SK-N-SH (cell line): Measurements from ENCODE around the gene ANK2. TPM values are rescaled to one million over a fixed set of nuclear protein-coding genes. Genes with fewer than 3 reads are reported as not detected.

Source experiments
- CTCF ChIA-PET: fragments of 300-600, 350-600 bp; formaldehyde crosslinking; extraction: SDS; loops from one replicate; lab custom pipeline; 2021; lab: Yijun Ruan, JAX
- POLR2A ChIA-PET: fragments of 350-600 bp; sonication (Branson Sonifier 250); formaldehyde crosslinking; extraction: SDS; loops from one replicate; lab custom pipeline; 2020; ENCODE audit warnings: antibody characterized with exemption, inconsistent platforms; lab: Yijun Ruan, JAX
- DNase-seq: peaks from one replicate; pipeline ENCODE4 v3.0.0; 2012
- H2AFZ ChIP-seq: fragments of 200-600 bp; sonication (generic); 2 replicates; pipeline ENCODE4 v1.8.1; 2016; ENCODE audit warnings: antibody characterized with exemption, mild to moderate bottlenecking, low read depth
- H3F3A ChIP-seq: fragments of 200-600 bp; sonication (generic); replicated peaks from 2 replicates; pipeline ENCODE3; 2016; ENCODE audit warnings: antibody characterized with exemption, mild to moderate bottlenecking; ENCODE audit not compliant: insufficient read depth
- H3K27ac ChIP-seq, 2 experiments: fragments of 200-500 bp in 1 of 2; fragments of 200-600 bp in 1 of 2; sonication (Bioruptor generic) in 1 of 2; sonication (generic), shearing (Covaris generic) in 1 of 2; 2 replicates each; pipeline versions ENCODE4 v1.5.1 to v1.6.1; 2014 to 2016; ENCODE audit warnings: low read depth in 2 of 2, inconsistent platforms in 1 of 2, low read length in 1 of 2, mild to moderate bottlenecking in 1 of 2, mixed read lengths in 1 of 2
- H3K27me3 ChIP-seq: fragments of 200-600 bp; sonication (generic), shearing (Covaris generic); 2 replicates; pipeline ENCODE4 v1.6.1; 2016; ENCODE audit warnings: mixed run types; ENCODE audit not compliant: insufficient read depth
- H3K36me3 ChIP-seq, 2 experiments: fragments of 200-500 bp in 1 of 2; fragments of 200-600 bp in 1 of 2; sonication (Bioruptor generic) in 1 of 2; sonication (generic) in 1 of 2; replicated peaks in 1 of 2; 2 replicates each; pipeline versions ENCODE3 to v1.5.1; 2014 to 2016; ENCODE audit warnings: low read length in 1 of 2, mild to moderate bottlenecking in 1 of 2; ENCODE audit not compliant: insufficient read depth in 2 of 2, control insufficient read depth in 1 of 2
- H3K4me1 ChIP-seq, 2 experiments: fragments of 200-500 bp in 1 of 2; fragments of 200-600 bp in 1 of 2; sonication (Bioruptor generic) in 1 of 2; sonication (generic), shearing (Covaris generic) in 1 of 2; 2 replicates each; pipeline versions ENCODE4 v1.5.1 to v1.6.1; 2014 to 2016; ENCODE audit warnings: low read depth in 1 of 2, low read length in 1 of 2, mixed run types in 1 of 2; ENCODE audit not compliant: insufficient read depth in 2 of 2, control insufficient read depth in 1 of 2
- H3K4me2 ChIP-seq: fragments of 200-600 bp; sonication (generic), shearing (Covaris generic); 2 replicates; pipeline ENCODE4 v1.6.1; 2017; ENCODE audit warnings: mixed run types
- H3K4me3 ChIP-seq, 2 experiments: fragments of 200-500 bp in 1 of 2; fragments of 200-600 bp in 1 of 2; sonication (Bioruptor generic) in 1 of 2; sonication (generic), shearing (Covaris generic) in 1 of 2; 2 replicates each; pipeline versions ENCODE4 v1.5.1 to v1.8.1; 2014 to 2016; ENCODE audit warnings: low read depth in 2 of 2, inconsistent platforms in 1 of 2, low read length in 1 of 2, mild to moderate bottlenecking in 1 of 2, mixed read lengths in 1 of 2, moderate library complexity in 1 of 2
- H3K79me2 ChIP-seq: fragments of 200-600 bp; sonication (generic); 2 replicates; pipeline ENCODE4 v1.8.1; 2017; ENCODE audit warnings: mild to moderate bottlenecking; ENCODE audit not compliant: insufficient read depth
- H3K9ac ChIP-seq: fragments of 200-600 bp; sonication (generic); 2 replicates; pipeline ENCODE4 v1.6.1; 2017; ENCODE audit warnings: mixed run types
- H3K9me2 ChIP-seq: fragments of 200-600 bp; sonication (generic); 2 replicates; pipeline ENCODE4 v1.6.1; 2017; ENCODE audit warnings: mixed run types
- H3K9me3 ChIP-seq: fragments of 200-600 bp; sonication (generic); 2 replicates; pipeline ENCODE4 v1.6.1; 2017; ENCODE audit warnings: mixed run types, mild to moderate bottlenecking, moderate library complexity
- H4K20me1 ChIP-seq: fragments of 200-600 bp; sonication (generic); 2 replicates; pipeline ENCODE4 v1.6.1; 2017; ENCODE audit warnings: mild to moderate bottlenecking, mixed run types; ENCODE audit not compliant: insufficient read depth
- CHD2 ChIP-seq: fragments of 150-350 bp; IDR thresholded peaks from 2 replicates; pipeline ENCODE4 v1.6.1; 2018; ENCODE audit warnings: low read length; ENCODE audit not compliant: partially characterized antibody
- ELF1 ChIP-seq: IDR thresholded peaks from 2 replicates; pipeline ENCODE4 v1.4.0; 2012
- EP300 ChIP-seq, 2 experiments: IDR thresholded peaks; 2 replicates each; pipeline versions ENCODE4 v1.4.0 to v1.6.1; 2012; ENCODE audit warnings: borderline replicate concordance in 1 of 2, low read depth in 1 of 2, low read length in 1 of 2
- FOSL2 ChIP-seq: IDR thresholded peaks from 2 replicates; pipeline ENCODE4 v1.4.0; 2012; ENCODE audit warnings: low read depth, mild to moderate bottlenecking, moderate library complexity, borderline replicate concordance
- FOXJ3 ChIP-seq: sonication (generic); formaldehyde crosslinking; IDR thresholded peaks from 2 replicates; pipeline ENCODE4 v1.5.1; 2020; ENCODE audit warnings: mild to moderate bottlenecking, missing genetic modification reagents
- FOXM1 ChIP-seq: IDR thresholded peaks from 2 replicates; pipeline ENCODE4 v1.4.0; 2012; ENCODE audit warnings: low read depth, mild to moderate bottlenecking
- GATA2 ChIP-seq: sonication (generic); formaldehyde crosslinking; IDR thresholded peaks from 2 replicates; pipeline ENCODE4 v1.5.0; 2020; ENCODE audit warnings: mild to moderate bottlenecking, missing genetic modification reagents
- JUND ChIP-seq: IDR thresholded peaks from 2 replicates; pipeline ENCODE4 v1.4.0; 2012
- MAX ChIP-seq: IDR thresholded peaks from 2 replicates; pipeline ENCODE4 v1.4.0; 2012; ENCODE audit warnings: low read depth
- MEF2A ChIP-seq: IDR thresholded peaks from 2 replicates; pipeline ENCODE4 v1.4.0; 2012; ENCODE audit warnings: low read depth, borderline replicate concordance
- NRF1 ChIP-seq: IDR thresholded peaks from 2 replicates; pipeline ENCODE4 v1.6.1; 2012; ENCODE audit warnings: low read depth, mild to moderate bottlenecking, low read length
- RAD21 ChIP-seq: IDR thresholded peaks from 2 replicates; pipeline ENCODE4 v1.6.1; 2012; ENCODE audit warnings: mild to moderate bottlenecking, low read length
- RFX5 ChIP-seq: IDR thresholded peaks from 2 replicates; pipeline ENCODE4 v1.6.1; 2012; ENCODE audit warnings: mild to moderate bottlenecking, improper control_type of control experiment, low read length
- RXRA ChIP-seq: IDR thresholded peaks from 2 replicates; pipeline ENCODE4 v1.4.0; 2012; ENCODE audit warnings: low read depth, mild to moderate bottlenecking, borderline replicate concordance
- SIN3A ChIP-seq: IDR thresholded peaks from 2 replicates; pipeline ENCODE4 v1.6.1; 2012; ENCODE audit warnings: low read depth, mild to moderate bottlenecking, low read length, moderate library complexity, borderline replicate concordance
- SMC3 ChIP-seq: IDR thresholded peaks from 2 replicates; pipeline ENCODE4 v1.6.1; 2012; ENCODE audit warnings: low read depth, low read length, improper control_type of control experiment
- TAF1 ChIP-seq: IDR thresholded peaks from 2 replicates; pipeline ENCODE4 v1.6.1; 2012; ENCODE audit warnings: low read depth, mild to moderate bottlenecking, low read length, moderate library complexity, borderline replicate concordance
- TCF12 ChIP-seq: IDR thresholded peaks from 2 replicates; pipeline ENCODE4 v1.4.0; 2012
- WGBS: methylation state at CpG from one replicate; pipeline ENCODE4 v1.1.6; 2017; ENCODE audit warnings: low lambda C conversion rate; 5-methylcytosine and 5-hydroxymethylcytosine counted together
- polyA plus RNA-seq, 3 experiments: library from polyadenylated mRNA; depleted of rRNA; stranded (reverse); fragments of >200 nt; gene quantifications; 2 replicates each; pipeline ENCODE4 v1.2.3, GENCODE V29; 2012
- TF ChIP-seq, protein P1 (sequence below): fragments of 200-600 bp; sonication (generic); IDR thresholded peaks from 2 replicates; pipeline ENCODE4 v1.6.1; 2017; ENCODE audit warnings: antibody characterized with exemption, mild to moderate bottlenecking, moderate library complexity
- TF ChIP-seq, protein P2 (sequence below): IDR thresholded peaks from 2 replicates; pipeline ENCODE4 v1.6.1; 2012; ENCODE audit warnings: mild to moderate bottlenecking, low read depth, low read length, moderate library complexity

ANK2 gene
- polyA plus RNA-seq, 1 of the 3 experiments (the other 2 are of a cell fraction) = 0.69 TPM

DNA sequence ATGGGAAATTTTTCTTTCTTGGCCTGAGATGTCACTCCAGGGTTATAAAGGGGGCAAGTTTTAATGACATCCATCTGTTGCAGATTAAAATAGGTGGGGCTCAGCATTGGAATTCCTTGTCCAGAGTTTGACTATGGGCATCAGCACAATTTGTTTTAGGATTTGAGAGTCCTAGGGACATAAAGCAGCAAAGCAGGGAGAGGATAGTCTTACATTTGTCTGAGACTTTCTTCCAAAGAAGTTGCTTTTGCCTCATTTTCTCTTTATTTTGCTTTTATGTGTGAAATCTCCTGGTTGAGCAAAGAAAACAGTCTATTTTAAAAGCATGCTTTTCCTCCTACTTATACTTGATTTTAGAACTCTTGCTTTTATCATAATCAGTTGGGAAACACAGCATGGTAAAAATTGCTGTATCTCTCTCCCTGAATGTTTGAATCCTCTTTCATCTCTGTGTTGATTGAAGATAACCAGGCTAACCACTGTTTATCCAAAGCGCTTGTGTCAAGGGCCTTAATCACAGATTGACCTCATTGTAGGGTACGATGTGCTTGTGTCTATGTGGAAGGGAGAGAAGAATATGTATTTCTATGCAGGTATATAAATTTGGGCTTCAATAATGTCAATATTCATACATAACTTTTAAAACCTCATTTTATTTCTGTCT lies 121.5 kb downstream of the ANK2 start:
- TF ChIP-seq RAD21 = no peak
- no peak for TF ChIP-seq SIN3A
- no peak for TF ChIP-seq FOSL2
- TF ChIP-seq, protein P1, sequence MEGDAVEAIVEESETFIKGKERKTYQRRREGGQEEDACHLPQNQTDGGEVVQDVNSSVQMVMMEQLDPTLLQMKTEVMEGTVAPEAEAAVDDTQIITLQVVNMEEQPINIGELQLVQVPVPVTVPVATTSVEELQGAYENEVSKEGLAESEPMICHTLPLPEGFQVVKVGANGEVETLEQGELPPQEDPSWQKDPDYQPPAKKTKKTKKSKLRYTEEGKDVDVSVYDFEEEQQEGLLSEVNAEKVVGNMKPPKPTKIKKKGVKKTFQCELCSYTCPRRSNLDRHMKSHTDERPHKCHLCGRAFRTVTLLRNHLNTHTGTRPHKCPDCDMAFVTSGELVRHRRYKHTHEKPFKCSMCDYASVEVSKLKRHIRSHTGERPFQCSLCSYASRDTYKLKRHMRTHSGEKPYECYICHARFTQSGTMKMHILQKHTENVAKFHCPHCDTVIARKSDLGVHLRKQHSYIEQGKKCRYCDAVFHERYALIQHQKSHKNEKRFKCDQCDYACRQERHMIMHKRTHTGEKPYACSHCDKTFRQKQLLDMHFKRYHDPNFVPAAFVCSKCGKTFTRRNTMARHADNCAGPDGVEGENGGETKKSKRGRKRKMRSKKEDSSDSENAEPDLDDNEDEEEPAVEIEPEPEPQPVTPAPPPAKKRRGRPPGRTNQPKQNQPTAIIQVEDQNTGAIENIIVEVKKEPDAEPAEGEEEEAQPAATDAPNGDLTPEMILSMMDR = no peak
- TF ChIP-seq NRF1 = no peak
- TF ChIP-seq JUND = no peak
- no peak for TF ChIP-seq MEF2A
- no peak for TF ChIP-seq FOXM1
- no peak for TF ChIP-seq TAF1
- no peak for TF ChIP-seq SMC3
- TF ChIP-seq FOXJ3 (CRISPR knock-in tag) = no peak
- no peak for TF ChIP-seq MAX
- no peak for TF ChIP-seq RFX5
- no peak for TF ChIP-seq ELF1
- no peak for TF ChIP-seq EP300 (IDR thresholded peaks at IDR 0.05; ENCODE audit: borderline replicate concordance in 1 of 2, low read depth in 1 of 2, low read length in 1 of 2)
- TF ChIP-seq TCF12 = no peak
- no peak for TF ChIP-seq RXRA
- Histone ChIP-seq H3K4me3 (no peak overlapping the region), H2AFZ (no peak overlapping the region), H3F3A (no peaks in the 10 kb centered on the region), H3K79me2 (no peaks in the 10 kb centered on the region), H3K36me3 (no peaks in the 10 kb centered on the region), H3K9me3 (no peaks in the 10 kb centered on the region), H3K9ac (no peak overlapping the region), H3K27ac (no peak overlapping the region), H3K27me3 (no peaks in the 10 kb centered on the region), H4K20me1 (no peaks in the 10 kb centered on the region), H3K4me2 (no peak overlapping the region), H3K4me1 (peaks cover 0 to 9% of the 10 kb centered on the region in 2 experiments; a peak in 2 of 4 replicates), H3K9me2 (no peaks in the 10 kb centered on the region)
- POLR2A ChIA-PET = no interaction called here
- no peak for DNase-seq
- CTCF ChIA-PET = no interaction called here
- WGBS = 58% methylated on average over 2 of the region's 2 CpGs

DNA sequence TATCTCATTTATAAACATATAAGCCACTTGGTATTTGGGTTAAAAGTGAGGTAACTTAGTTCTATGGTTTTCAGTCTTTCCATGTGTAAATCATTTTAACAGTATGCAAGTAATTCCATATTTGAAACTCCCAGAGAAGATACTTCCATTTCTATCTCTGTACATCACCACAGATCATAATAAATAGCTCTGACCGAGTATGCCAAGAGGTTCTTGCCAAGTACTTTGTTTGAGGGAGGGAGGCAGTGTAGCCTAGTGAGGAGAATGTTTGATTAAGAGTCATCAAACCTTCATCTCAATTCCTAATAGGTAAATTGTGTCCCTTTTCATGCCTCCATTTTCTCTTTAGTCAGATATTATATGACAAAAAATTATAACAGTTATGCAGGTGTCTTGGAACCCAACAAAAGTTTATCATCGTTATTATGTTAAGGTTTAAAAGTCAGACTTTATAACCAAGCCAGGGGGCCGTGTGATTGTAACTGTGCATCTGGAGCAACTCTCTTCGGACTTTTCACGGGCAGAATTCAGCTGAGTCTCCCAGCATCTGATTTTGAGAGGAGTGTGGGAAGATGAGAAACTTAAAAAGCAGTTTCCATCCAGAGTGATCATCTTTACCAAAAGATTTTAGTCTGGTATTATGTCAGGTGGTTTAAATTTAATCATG lies 123.8 kb downstream of the ANK2 start:
- Histone ChIP-seq H4K20me1 (no peaks in the 10 kb centered on the region), H3K27ac (no peak overlapping the region), H3K36me3 (no peaks in the 10 kb centered on the region), H3K4me2 (no peak overlapping the region), H3K9me2 (no peaks in the 10 kb centered on the region), H3K4me1 (peaks cover 0 to 9% of the 10 kb centered on the region in 2 experiments; a peak in 2 of 4 replicates), H3K79me2 (no peaks in the 10 kb centered on the region), H3K9me3 (no peaks in the 10 kb centered on the region), H3K9ac (no peak overlapping the region), H3K4me3 (no peak overlapping the region), H3F3A (no peaks in the 10 kb centered on the region), H2AFZ (no peak overlapping the region), H3K27me3 (no peaks in the 10 kb centered on the region)
- WGBS = 56% methylated on average over 5 of the region's 5 CpGs
- no peak for DNase-seq
- ChIA-PET CTCF (no interaction called here), POLR2A (no interaction called here)
- TF ChIP-seq SIN3A (no peak), TAF1 (no peak), MEF2A (no peak), CHD2 (no peak), GATA2 (CRISPR knock-in tag) (no peak)
- TF ChIP-seq, protein P1 = no peak
- TF ChIP-seq, protein P2, sequence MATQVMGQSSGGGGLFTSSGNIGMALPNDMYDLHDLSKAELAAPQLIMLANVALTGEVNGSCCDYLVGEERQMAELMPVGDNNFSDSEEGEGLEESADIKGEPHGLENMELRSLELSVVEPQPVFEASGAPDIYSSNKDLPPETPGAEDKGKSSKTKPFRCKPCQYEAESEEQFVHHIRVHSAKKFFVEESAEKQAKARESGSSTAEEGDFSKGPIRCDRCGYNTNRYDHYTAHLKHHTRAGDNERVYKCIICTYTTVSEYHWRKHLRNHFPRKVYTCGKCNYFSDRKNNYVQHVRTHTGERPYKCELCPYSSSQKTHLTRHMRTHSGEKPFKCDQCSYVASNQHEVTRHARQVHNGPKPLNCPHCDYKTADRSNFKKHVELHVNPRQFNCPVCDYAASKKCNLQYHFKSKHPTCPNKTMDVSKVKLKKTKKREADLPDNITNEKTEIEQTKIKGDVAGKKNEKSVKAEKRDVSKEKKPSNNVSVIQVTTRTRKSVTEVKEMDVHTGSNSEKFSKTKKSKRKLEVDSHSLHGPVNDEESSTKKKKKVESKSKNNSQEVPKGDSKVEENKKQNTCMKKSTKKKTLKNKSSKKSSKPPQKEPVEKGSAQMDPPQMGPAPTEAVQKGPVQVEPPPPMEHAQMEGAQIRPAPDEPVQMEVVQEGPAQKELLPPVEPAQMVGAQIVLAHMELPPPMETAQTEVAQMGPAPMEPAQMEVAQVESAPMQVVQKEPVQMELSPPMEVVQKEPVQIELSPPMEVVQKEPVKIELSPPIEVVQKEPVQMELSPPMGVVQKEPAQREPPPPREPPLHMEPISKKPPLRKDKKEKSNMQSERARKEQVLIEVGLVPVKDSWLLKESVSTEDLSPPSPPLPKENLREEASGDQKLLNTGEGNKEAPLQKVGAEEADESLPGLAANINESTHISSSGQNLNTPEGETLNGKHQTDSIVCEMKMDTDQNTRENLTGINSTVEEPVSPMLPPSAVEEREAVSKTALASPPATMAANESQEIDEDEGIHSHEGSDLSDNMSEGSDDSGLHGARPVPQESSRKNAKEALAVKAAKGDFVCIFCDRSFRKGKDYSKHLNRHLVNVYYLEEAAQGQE = no peak
